ACC112 (cell line): ENCODE data around the gene FCHO1.
"Not testable (repeated sequence)": the region's sequence is repeated elsewhere in the genome, so short reads cannot be mapped to it uniquely, and the experiment has no call there.

Source experiments
- H2AFZ ChIP-seq: fragments of 200-600 bp; sonication (generic); one replicate; pipeline ENCODE4 v1.6.0; 2017; ENCODE audit warnings: antibody characterized with exemption, low read length; ENCODE audit not compliant: unreplicated experiment
- H3K27ac ChIP-seq: fragments of 200-600 bp; sonication (generic); 2 replicates; pipeline ENCODE4 v1.5.1; 2014; ENCODE audit warnings: low read depth, mild to moderate bottlenecking, antibody characterized with exemption, low read length, moderate library complexity
- H3K27me3 ChIP-seq: fragments of 200-600 bp; sonication (generic); 2 replicates; pipeline ENCODE4 v1.6.1; 2014; ENCODE audit warnings: mild to moderate bottlenecking, antibody characterized with exemption, low read length, moderate library complexity, mixed read lengths; ENCODE audit not compliant: insufficient read depth
- H3K36me3 ChIP-seq: fragments of 200-600 bp; sonication (generic); 2 replicates; pipeline ENCODE4 v1.6.1; 2016; ENCODE audit warnings: mild to moderate bottlenecking, antibody characterized with exemption, low read length, moderate library complexity, mixed read lengths; ENCODE audit not compliant: insufficient read depth
- H3K4me1 ChIP-seq: fragments of 200-600 bp; sonication (generic); one replicate; pipeline ENCODE4 v1.6.1; 2016; ENCODE audit warnings: low read length, mixed read lengths; ENCODE audit not compliant: insufficient read depth, unreplicated experiment, control insufficient read depth
- H3K4me3 ChIP-seq: fragments of 200-600 bp; sonication (generic); 2 replicates; pipeline ENCODE4 v1.5.1; 2014; ENCODE audit warnings: mild to moderate bottlenecking, low read depth, low read length
- H3K79me2 ChIP-seq: fragments of 200-600 bp; sonication (generic); one replicate; pipeline ENCODE4 v1.6.0; 2016; ENCODE audit warnings: low read length; ENCODE audit not compliant: control insufficient read depth, unreplicated experiment, insufficient read depth

The FCHO1 gene

DNA sequence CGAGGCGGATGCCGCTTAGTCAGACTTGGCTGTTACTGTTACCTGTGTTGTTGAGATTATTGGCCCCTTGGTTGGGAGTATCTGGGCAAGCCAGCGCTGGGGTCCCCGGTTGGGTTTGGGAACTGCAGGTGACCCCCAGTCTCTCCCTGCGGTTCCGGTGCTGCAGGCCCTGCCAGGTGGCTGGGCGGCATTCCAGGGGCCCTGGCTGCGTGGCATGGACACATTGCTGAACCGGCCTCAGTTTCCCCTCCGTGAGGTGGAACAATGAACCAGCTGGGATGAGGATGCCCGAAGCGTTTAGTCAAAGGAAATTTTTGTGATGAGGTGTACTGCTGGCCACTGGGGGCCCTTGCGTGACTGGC lies 44.2 kb downstream of the FCHO1 start:
- no peak overlapping the region for H2AFZ ChIP-seq
- H3K79me2 ChIP-seq: no peaks in the 10 kb centered on the region
- H3K4me3 ChIP-seq: peak overlapping the region; percentile 64; the same call in 1 of the 2 replicates
- H3K36me3 ChIP-seq: no peaks in the 10 kb centered on the region
- no peak overlapping the region for H3K27ac ChIP-seq
- peaks cover 10% of the 10 kb centered on the region; the same call in 1 of the 2 replicates for H3K27me3 ChIP-seq
- peaks cover 12% of the 10 kb centered on the region for H3K4me1 ChIP-seq

DNA sequence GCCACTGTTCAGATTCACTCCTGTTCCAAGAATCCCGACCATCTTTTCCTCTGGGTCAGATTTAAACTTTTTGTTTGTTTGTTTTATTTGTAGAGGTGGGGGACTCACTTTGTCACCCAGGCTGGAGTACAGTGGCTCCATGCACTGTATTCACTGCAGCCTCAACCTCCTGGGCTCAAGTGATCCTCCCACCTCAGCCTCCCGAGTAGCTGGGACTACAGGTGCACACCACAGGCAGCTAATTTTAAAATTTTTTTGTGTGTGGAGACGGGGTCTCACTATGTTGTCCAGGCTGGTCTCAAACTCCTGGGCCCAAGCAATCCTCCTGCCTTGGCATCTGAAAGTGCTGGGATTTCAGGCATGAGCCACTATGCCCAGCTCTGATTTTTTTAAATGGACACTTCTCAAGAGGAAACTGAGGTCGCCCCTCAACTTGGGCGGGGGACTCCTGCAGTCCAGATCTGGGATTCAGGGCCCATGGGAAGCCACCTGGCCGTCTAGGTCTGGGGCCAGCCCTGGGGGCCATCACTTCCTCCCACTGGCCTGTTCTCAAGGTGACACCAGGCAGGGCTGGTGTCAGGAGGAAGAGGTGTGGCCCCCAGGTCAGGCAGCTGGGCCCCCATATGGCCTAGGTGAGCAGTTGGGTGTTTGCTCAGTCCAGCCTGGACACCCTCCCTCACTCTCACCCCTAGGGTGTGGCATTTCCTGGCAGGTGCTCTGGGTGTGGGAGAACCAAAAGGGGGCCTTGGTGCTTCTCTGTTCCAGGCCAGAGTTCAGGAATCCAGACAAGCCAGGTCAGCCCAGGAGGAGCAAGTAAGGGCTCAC lies 44.9 kb downstream of the FCHO1 start:
- Histone ChIP-seq H3K4me1 (peaks cover 12% of the 10 kb centered on the region), H3K27ac (no peak overlapping the region), H3K27me3 (peaks cover 10% of the 10 kb centered on the region; the same call in 1 of the 2 replicates), H3K36me3 (no peaks in the 10 kb centered on the region), H2AFZ (no peak overlapping the region), H3K79me2 (no peaks in the 10 kb centered on the region), H3K4me3 (no peak overlapping the region)

DNA sequence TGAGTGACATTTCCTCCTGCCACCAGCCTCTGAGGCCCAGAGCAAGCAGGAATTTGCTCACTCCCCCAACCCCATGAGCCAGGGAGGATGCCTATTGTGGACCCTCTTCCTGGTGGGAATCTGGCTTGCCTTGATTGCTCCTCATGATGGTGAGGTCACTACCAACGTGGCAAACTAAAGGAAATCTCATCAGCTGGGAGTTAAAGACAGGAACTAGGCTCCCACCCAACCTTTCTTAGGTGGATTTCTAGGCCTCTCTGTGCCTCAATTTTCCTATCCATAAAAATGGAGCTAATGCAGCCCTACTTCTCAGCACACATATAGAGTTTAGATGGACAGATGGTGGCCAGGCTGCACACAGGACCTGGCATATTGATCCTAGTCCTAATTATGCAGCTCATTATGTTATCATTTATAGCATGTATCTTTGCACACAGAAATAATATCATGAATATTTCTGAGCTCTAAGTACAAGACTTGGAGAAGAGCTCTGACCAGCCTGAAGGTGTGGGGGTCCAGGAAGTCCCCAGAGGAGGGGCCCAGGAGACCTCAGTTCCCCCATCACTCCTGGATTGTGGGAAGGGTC lies 45.7 kb downstream of the FCHO1 start:
- H3K27me3 ChIP-seq: peaks cover 10% of the 10 kb centered on the region; the same call in 1 of the 2 replicates
- peaks cover 12% of the 10 kb centered on the region for H3K4me1 ChIP-seq
- no peak overlapping the region for H3K27ac ChIP-seq
- no peaks in the 10 kb centered on the region for H3K36me3 ChIP-seq
- H3K4me3 ChIP-seq: no peak overlapping the region
- no peak overlapping the region for H2AFZ ChIP-seq
- H3K79me2 ChIP-seq: no peaks in the 10 kb centered on the region

DNA sequence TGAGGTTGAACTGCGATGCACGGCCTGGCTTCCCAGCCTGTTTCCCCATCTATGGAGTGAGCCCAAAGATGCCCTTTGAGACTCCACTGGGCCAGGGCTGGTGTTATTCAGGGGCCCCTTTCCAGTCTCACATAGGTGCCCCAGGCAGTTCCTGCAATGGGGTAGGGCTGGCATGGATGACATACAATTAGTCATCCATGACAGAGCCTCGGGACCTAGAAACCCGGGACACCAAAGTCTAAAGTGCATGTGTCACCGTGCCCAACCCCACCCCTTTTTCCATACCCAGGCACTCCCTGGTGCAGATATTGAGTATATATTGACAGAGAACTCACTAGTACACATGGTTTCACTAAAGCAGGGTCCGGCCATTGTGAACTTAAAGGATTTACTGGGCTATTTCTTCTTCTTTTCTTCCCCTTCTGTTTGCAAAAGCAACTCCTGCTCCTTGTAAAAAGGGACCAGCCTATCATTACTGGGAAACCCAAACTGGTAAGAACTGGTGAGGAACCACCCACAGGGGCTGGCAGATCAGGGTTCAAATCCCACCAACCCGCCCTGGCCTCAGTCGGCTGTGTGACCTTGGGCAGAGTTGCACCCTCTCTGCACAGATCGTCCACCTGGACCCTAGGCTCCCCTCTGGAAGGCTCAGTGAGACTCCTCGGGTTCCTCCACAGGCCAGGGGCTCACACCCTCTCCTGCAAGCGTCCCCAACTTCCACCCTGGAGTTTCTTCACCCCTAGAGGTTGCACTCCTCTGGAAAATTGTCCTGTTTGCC lies 46.3 kb downstream of the FCHO1 start:
- Histone ChIP-seq H3K4me1 (peaks cover 12% of the 10 kb centered on the region), H3K36me3 (no peaks in the 10 kb centered on the region), H2AFZ (no peak overlapping the region), H3K27ac (no peak overlapping the region), H3K79me2 (no peaks in the 10 kb centered on the region), H3K27me3 (peaks cover 15% of the 10 kb centered on the region), H3K4me3 (no peak overlapping the region)

DNA sequence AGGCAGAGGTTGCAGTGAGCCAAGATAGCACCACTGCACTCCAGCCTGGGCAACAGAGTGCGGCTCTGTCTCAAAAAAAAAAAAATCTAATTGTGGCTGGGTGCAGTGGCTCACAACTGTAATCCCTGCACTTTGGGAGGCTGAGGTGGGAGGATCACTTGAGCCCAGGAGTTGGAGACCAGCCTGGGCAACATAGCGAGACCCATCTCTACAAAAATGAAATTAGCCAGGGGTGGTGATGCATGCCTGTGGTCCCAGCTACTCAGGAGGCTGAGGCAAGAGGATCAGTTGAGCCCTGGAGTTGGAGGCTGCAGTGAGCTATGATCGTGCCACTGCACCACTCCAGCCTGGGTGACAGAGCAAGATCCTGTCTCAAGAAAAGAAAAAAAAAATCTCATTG lies 47.3 kb downstream of the FCHO1 start:
- not testable (repeated sequence) for H3K4me3 ChIP-seq, H3K36me3 ChIP-seq, H2AFZ ChIP-seq, H3K79me2 ChIP-seq, H3K27ac ChIP-seq
- Histone ChIP-seq H3K27me3 (peaks cover 17% of the 10 kb centered on the region), H3K4me1 (peaks cover 12% of the 10 kb centered on the region)

DNA sequence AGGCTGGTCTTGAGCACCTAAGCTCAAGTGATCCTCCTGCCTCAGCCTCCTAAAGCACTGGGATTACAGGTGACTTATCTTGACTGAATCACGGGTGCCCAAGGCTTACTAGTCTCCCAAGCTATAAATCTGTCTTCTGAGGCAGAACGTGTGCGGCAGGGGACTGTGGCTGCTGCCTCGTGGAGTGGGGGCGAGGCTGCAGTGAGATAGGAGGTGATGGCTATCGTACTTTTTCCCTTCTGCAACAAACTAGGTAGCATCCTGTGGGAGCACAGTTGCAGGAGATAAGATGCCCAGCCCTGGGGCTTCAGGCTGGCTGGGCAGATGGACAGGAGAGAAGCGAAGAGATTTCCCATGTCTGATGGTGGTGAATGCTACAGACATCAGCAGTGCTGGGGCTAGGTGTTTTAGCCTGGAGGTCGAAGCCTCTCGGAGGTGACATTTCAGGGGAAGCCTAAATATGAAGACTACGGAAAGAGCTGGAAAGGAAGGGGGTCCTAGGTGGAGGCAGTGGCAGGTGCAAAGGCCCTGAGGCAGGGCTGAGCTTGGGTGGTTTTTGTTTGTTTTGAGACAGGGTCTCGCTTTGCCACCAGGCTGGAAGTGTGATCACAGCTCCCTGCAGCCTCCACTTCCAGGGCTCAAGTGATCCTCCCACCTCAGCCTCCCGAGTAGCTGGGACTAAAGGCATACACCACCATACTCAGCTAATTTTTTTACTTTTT lies 51.0 kb downstream of the FCHO1 start:
- Histone ChIP-seq H3K4me3 (no peak overlapping the region), H3K36me3 (no peaks in the 10 kb centered on the region), H2AFZ (no peak overlapping the region), H3K79me2 (no peaks in the 10 kb centered on the region), H3K27me3 (peaks cover 7% of the 10 kb centered on the region; the same call in 1 of the 2 replicates), H3K4me1 (peaks cover 2% of the 10 kb centered on the region), H3K27ac (no peak overlapping the region)

DNA sequence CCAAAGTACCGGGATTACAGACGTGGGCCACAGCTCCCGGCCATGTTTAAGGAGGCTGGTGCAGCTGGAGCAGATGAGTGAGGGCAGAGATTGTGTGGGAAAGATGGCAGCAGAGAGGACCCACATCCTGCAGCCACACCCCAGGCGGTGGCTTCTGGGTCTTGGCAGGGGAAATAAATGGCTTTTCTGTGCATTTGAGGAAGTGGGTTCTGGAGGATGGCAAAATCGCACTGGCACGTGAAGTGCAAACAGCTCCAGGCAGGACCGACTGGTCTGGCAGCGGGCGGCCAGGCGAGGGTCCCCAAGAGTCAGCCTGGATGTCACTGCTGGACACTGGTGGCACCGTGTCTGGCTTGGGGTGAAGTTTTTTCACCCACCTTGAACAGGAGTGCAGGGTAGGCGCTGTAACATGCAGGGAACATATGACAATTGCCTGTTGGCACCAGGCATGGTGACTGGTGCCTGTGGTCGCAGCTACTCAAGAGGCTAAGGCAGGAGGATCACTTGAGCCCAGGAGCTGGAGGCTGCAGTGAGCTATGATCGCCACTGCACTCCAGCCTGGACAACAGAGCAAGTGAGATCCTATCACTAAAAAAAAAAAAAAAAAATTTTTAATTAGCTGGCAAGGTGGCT lies 52.1 kb downstream of the FCHO1 start:
- H3K27ac ChIP-seq: no peak overlapping the region
- no peaks in the 10 kb centered on the region for H3K36me3 ChIP-seq
- H3K79me2 ChIP-seq: no peaks in the 10 kb centered on the region
- no peaks in the 10 kb centered on the region for H3K4me1 ChIP-seq
- no peak overlapping the region for H2AFZ ChIP-seq
- H3K27me3 ChIP-seq: peaks cover 11% of the 10 kb centered on the region
- H3K4me3 ChIP-seq: no peak overlapping the region

DNA sequence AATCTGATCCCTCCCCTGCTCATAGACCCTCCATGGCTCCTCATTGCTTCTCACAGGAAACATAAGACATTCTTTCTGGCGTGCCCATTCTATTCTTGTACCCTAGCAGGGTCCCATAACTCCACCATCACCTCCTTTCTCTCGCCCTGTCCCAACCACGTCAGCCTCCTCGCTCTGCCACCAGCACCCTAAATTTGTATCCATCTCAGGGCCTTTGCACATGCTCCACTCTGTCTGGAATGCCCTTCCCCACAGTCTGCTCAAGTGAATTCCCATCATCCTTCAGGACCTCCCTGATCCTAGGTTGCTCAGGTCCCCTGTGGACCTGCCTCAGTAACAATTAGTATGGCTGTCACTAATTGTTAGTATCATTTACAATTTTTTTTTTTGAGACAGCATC lies 54.1 kb downstream of the FCHO1 start:
- Histone ChIP-seq H3K27ac (no peak overlapping the region), H3K4me3 (no peak overlapping the region), H3K27me3 (peaks cover 13% of the 10 kb centered on the region), H2AFZ (no peak overlapping the region), H3K36me3 (no peaks in the 10 kb centered on the region), H3K4me1 (no peaks in the 10 kb centered on the region), H3K79me2 (no peaks in the 10 kb centered on the region)

DNA sequence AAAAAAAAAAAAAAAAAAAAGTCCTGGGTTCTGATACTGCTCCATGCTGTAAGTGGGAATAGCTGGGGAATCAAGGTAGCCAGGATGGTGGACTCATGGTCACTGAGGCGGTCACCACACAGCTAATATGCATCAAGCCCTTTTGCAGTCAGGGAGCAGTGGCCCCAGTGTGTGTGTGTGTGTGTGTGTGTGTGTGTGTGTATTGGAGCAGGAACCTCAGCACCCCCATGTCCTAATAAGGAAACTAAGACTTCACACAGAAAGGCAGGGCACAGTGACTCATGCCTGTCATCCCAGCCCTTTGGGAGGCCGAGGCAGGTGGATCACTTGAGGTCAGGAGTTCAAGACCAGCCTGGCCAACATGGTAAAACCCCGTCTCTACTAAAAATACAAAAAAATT lies 55.7 kb downstream of the FCHO1 start:
- Histone ChIP-seq H3K36me3 (no peaks in the 10 kb centered on the region), H3K4me3 (no peak overlapping the region), H3K79me2 (no peaks in the 10 kb centered on the region), H3K27ac (no peak overlapping the region), H3K27me3 (peaks cover 13% of the 10 kb centered on the region), H2AFZ (no peak overlapping the region), H3K4me1 (no peaks in the 10 kb centered on the region)

DNA sequence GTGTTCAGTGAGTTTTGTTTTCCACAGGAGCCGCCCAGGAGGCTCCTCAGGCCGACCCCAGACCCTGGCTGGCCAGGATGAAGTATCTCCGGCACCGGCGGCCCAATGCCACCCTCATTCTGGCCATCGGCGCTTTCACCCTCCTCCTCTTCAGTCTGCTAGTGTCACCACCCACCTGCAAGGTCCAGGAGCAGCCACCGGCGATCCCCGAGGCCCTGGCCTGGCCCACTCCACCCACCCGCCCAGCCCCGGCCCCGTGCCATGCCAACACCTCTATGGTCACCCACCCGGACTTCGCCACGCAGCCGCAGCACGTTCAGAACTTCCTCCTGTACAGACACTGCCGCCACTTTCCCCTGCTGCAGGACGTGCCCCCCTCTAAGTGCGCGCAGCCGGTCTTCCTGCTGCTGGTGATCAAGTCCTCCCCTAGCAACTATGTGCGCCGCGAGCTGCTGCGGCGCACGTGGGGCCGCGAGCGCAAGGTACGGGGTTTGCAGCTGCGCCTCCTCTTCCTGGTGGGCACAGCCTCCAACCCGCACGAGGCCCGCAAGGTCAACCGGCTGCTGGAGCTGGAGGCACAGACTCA lies 56.5 kb downstream of the FCHO1 start:
- Histone ChIP-seq H2AFZ (no peak overlapping the region), H3K79me2 (no peaks in the 10 kb centered on the region), H3K27me3 (peaks cover 6% of the 10 kb centered on the region), H3K4me1 (no peaks in the 10 kb centered on the region), H3K27ac (no peak overlapping the region), H3K36me3 (no peaks in the 10 kb centered on the region), H3K4me3 (no peak overlapping the region)
